Retinal pigment epithelial cell (primary cell): ENCODE results near the gene ENHO.
"Not testable (repeated sequence)": the region's sequence is repeated elsewhere in the genome, so short reads cannot be mapped to it uniquely, and the experiment has no call there.

Experiments used
- DNase-seq: peaks from one replicate; pipeline ENCODE4 v3.0.0-alpha.2; 2010; ENCODE audit warnings: low read depth
- H3K4me3 ChIP-seq: 2 replicates; pipeline ENCODE4 v1.5.1; 2011; ENCODE audit warnings: mild to moderate bottlenecking, low read length, control low read depth, moderate library complexity
- TF ChIP-seq, protein P1 (sequence below): conservative IDR thresholded peaks from 2 replicates; pipeline ENCODE4 v1.5.1; 2011; ENCODE audit warnings: low read depth, low read length, control low read depth, inconsistent platforms

The ENHO gene

DNA sequence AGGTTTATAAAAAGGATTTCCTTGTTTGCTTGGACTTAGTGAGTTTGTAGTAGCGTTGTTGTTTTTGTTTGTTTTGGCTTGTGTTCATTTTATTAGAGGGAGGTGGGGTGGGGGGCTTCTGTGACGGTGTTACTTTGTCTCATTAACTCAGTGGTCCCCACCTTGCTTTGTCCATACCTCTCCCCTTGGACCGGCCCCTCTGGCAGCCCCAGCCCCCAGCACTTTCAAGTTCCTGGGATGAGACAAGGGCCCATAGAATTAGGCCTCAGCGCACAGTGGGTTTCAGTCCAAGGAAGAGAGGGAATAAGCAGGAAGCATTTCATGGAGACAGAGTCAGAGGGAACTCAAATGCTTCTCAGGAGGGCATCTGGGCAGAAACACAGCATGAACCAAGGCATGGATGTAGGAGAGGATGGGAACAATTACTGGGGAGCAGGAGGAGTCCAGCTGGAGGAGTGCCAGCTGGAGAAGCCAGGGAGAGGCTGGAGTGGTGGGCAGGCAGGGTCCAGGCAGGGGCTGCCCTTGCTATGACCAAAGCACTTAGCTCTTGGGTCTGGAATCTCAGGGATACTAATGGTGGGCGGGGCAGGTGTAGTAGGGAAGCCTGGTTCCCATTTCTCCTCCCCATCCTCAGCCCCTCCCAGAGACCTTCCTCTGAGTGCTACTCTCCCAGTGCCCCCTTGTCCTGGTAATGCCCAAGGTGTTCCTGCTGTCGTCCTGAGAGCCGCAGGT, 23.5 kb upstream of the ENHO start:
- TF ChIP-seq, protein P1, sequence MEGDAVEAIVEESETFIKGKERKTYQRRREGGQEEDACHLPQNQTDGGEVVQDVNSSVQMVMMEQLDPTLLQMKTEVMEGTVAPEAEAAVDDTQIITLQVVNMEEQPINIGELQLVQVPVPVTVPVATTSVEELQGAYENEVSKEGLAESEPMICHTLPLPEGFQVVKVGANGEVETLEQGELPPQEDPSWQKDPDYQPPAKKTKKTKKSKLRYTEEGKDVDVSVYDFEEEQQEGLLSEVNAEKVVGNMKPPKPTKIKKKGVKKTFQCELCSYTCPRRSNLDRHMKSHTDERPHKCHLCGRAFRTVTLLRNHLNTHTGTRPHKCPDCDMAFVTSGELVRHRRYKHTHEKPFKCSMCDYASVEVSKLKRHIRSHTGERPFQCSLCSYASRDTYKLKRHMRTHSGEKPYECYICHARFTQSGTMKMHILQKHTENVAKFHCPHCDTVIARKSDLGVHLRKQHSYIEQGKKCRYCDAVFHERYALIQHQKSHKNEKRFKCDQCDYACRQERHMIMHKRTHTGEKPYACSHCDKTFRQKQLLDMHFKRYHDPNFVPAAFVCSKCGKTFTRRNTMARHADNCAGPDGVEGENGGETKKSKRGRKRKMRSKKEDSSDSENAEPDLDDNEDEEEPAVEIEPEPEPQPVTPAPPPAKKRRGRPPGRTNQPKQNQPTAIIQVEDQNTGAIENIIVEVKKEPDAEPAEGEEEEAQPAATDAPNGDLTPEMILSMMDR: no peak
- no peak for DNase-seq
- H3K4me3 ChIP-seq: no peak overlapping the region

DNA sequence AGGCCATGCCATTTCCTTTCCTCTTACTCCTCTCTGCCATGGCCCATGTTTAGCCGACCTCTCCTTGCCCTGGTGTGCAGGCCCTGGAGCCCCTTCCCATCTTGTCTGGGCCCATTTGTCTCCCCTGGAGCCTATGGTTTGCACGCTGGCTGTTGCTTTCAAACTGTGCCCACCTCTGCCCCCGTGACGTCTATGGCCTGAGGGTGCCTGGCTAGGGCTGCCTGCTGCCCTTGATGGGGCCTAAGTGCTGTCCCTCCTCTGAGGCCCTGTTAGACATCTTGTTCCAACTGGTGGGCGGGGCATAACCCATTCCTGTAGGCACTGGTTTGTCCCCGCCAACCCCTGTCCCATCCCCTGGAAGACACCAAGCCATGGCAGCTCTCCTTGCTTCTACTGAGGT, 22.7 kb upstream of the ENHO start:
- H3K4me3 ChIP-seq: no peak overlapping the region
- DNase-seq: no peak
- TF ChIP-seq, protein P1: no peak

DNA sequence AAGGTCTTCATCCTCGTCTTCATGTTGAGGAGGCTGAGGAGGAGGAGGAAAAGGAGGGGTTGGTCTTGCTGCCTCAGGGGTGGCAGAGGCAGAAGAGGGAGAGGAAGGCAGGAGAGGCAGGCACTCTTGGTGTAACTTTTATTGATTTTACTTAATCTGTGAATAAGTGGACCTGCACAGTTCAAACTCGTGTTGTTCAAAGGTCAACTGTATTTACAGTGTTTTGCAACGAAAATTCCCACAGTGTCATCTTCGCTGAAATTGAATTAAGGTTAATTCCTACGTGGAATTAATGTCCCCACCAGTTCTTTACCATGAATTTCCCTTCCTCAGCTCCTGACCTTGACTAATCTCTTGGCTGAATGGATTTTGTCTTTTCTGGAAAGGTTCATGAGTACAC, 21.2 kb upstream of the ENHO start:
- TF ChIP-seq, protein P1: no peak
- no peak overlapping the region for H3K4me3 ChIP-seq
- DNase-seq: no peak

DNA sequence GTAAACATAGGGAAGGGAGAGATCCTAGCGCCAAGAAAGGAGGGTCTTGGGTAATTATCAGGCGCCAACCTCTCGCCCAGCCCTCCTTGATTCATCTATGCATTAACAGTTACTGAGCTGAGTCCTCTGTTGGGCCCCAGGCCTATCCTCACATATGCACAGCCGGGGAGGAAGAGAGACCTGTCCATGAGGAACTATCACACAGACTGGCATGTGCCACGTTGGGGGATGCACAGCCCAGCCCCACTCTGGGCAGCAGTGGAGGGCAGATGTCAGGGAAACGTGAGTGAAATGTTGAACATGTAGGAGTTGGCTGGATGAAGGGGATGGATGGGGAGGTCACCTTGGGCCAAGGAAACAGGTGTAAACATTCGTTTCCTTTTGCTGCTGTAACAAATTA, 18.8 kb upstream of the ENHO start:
- H3K4me3 ChIP-seq: no peak overlapping the region
- TF ChIP-seq, protein P1: no peak
- no peak for DNase-seq

DNA sequence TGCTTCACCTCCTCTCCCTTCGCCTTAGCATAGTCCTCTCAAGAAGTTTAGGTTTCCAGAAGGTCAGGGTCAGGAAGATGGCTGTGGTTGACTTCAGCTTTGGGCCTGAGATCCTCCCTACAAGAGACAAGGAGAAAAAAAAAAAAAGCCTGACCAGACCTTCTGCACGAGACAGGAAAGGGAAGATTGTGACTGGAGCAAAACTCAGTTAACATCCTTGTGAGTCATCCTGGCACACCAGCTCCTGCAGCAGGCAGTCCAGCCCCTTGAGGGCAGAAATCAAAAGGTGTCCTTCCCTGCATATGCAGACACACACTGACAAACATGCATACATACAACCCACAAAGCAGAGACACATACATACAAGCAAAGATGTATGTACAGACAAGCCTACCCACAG, 18.0 kb upstream of the ENHO start:
- H3K4me3 ChIP-seq: no peak overlapping the region
- TF ChIP-seq, protein P1: no peak
- DNase-seq: no peak

DNA sequence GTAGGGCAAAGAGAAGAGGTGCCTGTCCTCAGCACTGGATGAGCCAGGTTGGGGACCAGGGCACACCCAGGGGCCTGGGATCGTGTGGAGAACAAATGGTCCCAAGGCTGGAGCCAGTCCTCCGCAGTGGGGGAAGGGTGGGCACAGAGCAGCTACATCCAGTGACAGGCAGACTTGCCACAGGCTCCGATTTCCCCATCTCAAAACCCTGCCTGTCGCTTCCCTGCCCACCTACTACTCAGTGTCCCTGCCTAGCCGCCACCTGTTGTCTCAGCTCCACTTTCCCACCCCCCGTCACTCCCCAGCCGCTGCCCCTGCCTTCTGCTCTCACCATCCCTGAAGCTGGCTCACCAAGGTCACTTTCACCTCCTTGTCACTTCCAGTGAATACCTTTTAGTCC, 13.9 kb upstream of the ENHO start:
- H3K4me3 ChIP-seq: no peak overlapping the region
- TF ChIP-seq, protein P1: no peak
- DNase-seq: no peak

DNA sequence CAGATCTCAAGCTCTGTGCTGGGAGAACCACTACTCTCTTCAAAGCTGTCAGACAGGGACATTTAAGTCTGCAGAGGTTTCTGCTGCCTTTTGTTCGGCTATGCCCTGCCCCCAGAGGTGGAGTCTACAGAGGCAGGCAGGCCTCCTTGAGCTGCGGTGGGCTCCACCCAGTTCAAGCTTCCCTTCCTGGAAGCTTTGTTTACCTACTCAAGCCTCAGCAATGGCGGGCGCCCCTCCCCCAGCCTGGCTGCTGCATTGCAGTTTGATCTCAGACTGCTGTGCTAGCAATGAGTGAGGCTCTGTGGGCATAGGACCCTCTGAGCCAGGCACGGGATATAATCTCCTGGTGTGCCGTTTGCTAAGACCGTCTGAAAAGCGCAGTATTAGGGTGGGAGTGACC, 9.3 kb upstream of the ENHO start:
- not testable (repeated sequence) for DNase-seq, H3K4me3 ChIP-seq
